Activated naive CD4-positive, alpha-beta T cell treated with anti-CD3 and anti-CD28 coated beads, Interleukin-2, amount 50 U/mL, for 24 hours (primary cell): Measurements from ENCODE around the gene B3GAT3.
"Not testable (repeated sequence)": the region's sequence is repeated elsewhere in the genome, so short reads cannot be mapped to it uniquely, and the experiment has no call there.

Experiments
- H3K27ac Mint-ChIP-seq: one replicate; pipeline ENCODE4 v1.8.0; 2021; ENCODE audit warnings: mild to moderate bottlenecking, mixed read lengths
- H3K27me3 Mint-ChIP-seq: one replicate; pipeline ENCODE4 v1.8.0; 2021; ENCODE audit warnings: mixed read lengths
- H3K36me3 Mint-ChIP-seq: one replicate; pipeline ENCODE4 v1.8.0; 2021; ENCODE audit warnings: mixed read lengths
- H3K4me1 Mint-ChIP-seq: one replicate; pipeline ENCODE4 v1.8.0; 2021; ENCODE audit warnings: mixed read lengths
- H3K4me3 Mint-ChIP-seq: one replicate; pipeline ENCODE4 v1.8.0; 2021; ENCODE audit warnings: mild to moderate bottlenecking, mixed read lengths
- H3K9me3 Mint-ChIP-seq: one replicate; pipeline ENCODE4 v1.8.0; 2021; ENCODE audit warnings: mixed read lengths

The B3GAT3 gene

GRCh38 chr11:62578541-62578940 lies 43.2 kb downstream of the B3GAT3 start:
- peak overlapping the region; percentile 30 for H3K27ac Mint-ChIP-seq
- H3K9me3 Mint-ChIP-seq, result no peaks in the 10 kb centered on the region
- no peaks in the 10 kb centered on the region for H3K27me3 Mint-ChIP-seq
- no peak overlapping the region for H3K4me3 Mint-ChIP-seq
- H3K4me1 Mint-ChIP-seq, result peaks cover 17% of the 10 kb centered on the region
- peaks cover 5% of the 10 kb centered on the region for H3K36me3 Mint-ChIP-seq

- Mint-ChIP-seq H3K36me3 (peaks cover 17% of the 10 kb centered on the region), H3K9me3 (no peaks in the 10 kb centered on the region), H3K4me1 (peaks cover 29% of the 10 kb centered on the region), H3K27me3 (no peaks in the 10 kb centered on the region), H3K4me3 (no peak overlapping the region), H3K27ac (no peak overlapping the region)
These were observed 44.6 kb downstream of the B3GAT3 start for GRCh38 chr11:62577046-62577714.

GRCh38 chr11:62575837-62576236 lies 45.9 kb downstream of the B3GAT3 start:
- peak overlapping the region; percentile 95 for H3K4me3 Mint-ChIP-seq
- H3K9me3 Mint-ChIP-seq, result no peaks in the 10 kb centered on the region
- peaks cover 28% of the 10 kb centered on the region for H3K36me3 Mint-ChIP-seq
- H3K4me1 Mint-ChIP-seq, result peaks cover 42% of the 10 kb centered on the region
- H3K27me3 Mint-ChIP-seq, result no peaks in the 10 kb centered on the region
- no peak overlapping the region for H3K27ac Mint-ChIP-seq

- peaks cover 31% of the 10 kb centered on the region for H3K36me3 Mint-ChIP-seq
These were observed 46.6 kb downstream of the B3GAT3 start for GRCh38 chr11:62575156-62575555.

GRCh38 chr11:62574363-62575071 lies 47.3 kb downstream of the B3GAT3 start:
- peaks cover 55% of the 10 kb centered on the region for H3K4me1 Mint-ChIP-seq
- no peaks in the 10 kb centered on the region for H3K9me3 Mint-ChIP-seq
- peak overlapping the region; percentile 99 for H3K27ac Mint-ChIP-seq
- H3K36me3 Mint-ChIP-seq, result peaks cover 32% of the 10 kb centered on the region
- no peaks in the 10 kb centered on the region for H3K27me3 Mint-ChIP-seq
- peak overlapping the region; percentile 95 for H3K4me3 Mint-ChIP-seq

More at GRCh38 chr11:62575156-62575555, 46.6 kb downstream of the B3GAT3 start:
- Mint-ChIP-seq H3K27me3 (no peaks in the 10 kb centered on the region), H3K4me1 (peaks cover 49% of the 10 kb centered on the region), H3K9me3 (no peaks in the 10 kb centered on the region), H3K27ac (peak overlapping the region; percentile 38), H3K4me3 (peak overlapping the region; percentile 95)

GRCh38 chr11:62573592-62574362 lies 48.0 kb downstream of the B3GAT3 start, which contains the start of gene EEF1G:
Gene EEF1G, minus strand, starts transcription at chr11:62573891. Its CDS starts 49 bp downstream, at chr11:62573842.
- no peaks in the 10 kb centered on the region for H3K9me3 Mint-ChIP-seq
- H3K4me1 Mint-ChIP-seq, result peaks cover 56% of the 10 kb centered on the region
- no peaks in the 10 kb centered on the region for H3K27me3 Mint-ChIP-seq
- H3K4me3 Mint-ChIP-seq, result peak within 1 kb of the TSS; percentile 95
- H3K27ac Mint-ChIP-seq, result peak within 1 kb of the TSS; percentile 99
- peaks cover 32% of the 10 kb centered on the region for H3K36me3 Mint-ChIP-seq

GRCh38 chr11:62573006-62573591 lies 48.7 kb downstream of the B3GAT3 start:
- H3K36me3 Mint-ChIP-seq, result peaks cover 32% of the 10 kb centered on the region
- peak overlapping the region; percentile 99 for H3K27ac Mint-ChIP-seq
- H3K4me1 Mint-ChIP-seq, result peaks cover 59% of the 10 kb centered on the region
- H3K9me3 Mint-ChIP-seq, result no peaks in the 10 kb centered on the region
- H3K4me3 Mint-ChIP-seq, result peak overlapping the region; percentile 95
- no peaks in the 10 kb centered on the region for H3K27me3 Mint-ChIP-seq

GRCh38 chr11:62572431-62572830 lies 49.4 kb downstream of the B3GAT3 start:
- H3K4me1 Mint-ChIP-seq, result peaks cover 62% of the 10 kb centered on the region
- peaks cover 34% of the 10 kb centered on the region for H3K36me3 Mint-ChIP-seq
- H3K27me3 Mint-ChIP-seq, result no peaks in the 10 kb centered on the region

GRCh38 chr11:62571493-62571892 lies 50.3 kb downstream of the B3GAT3 start:
- not testable (repeated sequence) for H3K9me3 Mint-ChIP-seq, H3K27me3 Mint-ChIP-seq
- Mint-ChIP-seq H3K4me3 (peak overlapping the region; percentile 95), H3K4me1 (peaks cover 71% of the 10 kb centered on the region), H3K27ac (peak overlapping the region; percentile 83), H3K36me3 (peaks cover 40% of the 10 kb centered on the region)

More at GRCh38 chr11:62572431-62572830, 49.4 kb downstream of the B3GAT3 start:
- Mint-ChIP-seq H3K27ac (peak overlapping the region; percentile 99), H3K4me3 (peak overlapping the region; percentile 95), H3K9me3 (no peaks in the 10 kb centered on the region)

GRCh38 chr11:62570903-62571302 lies 50.9 kb downstream of the B3GAT3 start:
- Mint-ChIP-seq H3K27ac (peak overlapping the region; percentile 83), H3K4me1 (peaks cover 77% of the 10 kb centered on the region), H3K4me3 (peak overlapping the region; percentile 95), H3K36me3 (peaks cover 42% of the 10 kb centered on the region)
- not testable (repeated sequence) for H3K27me3 Mint-ChIP-seq, H3K9me3 Mint-ChIP-seq

- H3K27me3 Mint-ChIP-seq, result no peaks in the 10 kb centered on the region
- H3K27ac Mint-ChIP-seq, result peak overlapping the region; percentile 55
- no peak overlapping the region for H3K4me3 Mint-ChIP-seq
- H3K9me3 Mint-ChIP-seq, result no peaks in the 10 kb centered on the region
- peaks cover 71% of the 10 kb centered on the region for H3K4me1 Mint-ChIP-seq
- H3K36me3 Mint-ChIP-seq, result peaks cover 42% of the 10 kb centered on the region
These were observed 52.2 kb downstream of the B3GAT3 start for GRCh38 chr11:62569611-62570010.

- Mint-ChIP-seq H3K4me3 (no peak overlapping the region), H3K27ac (peak overlapping the region; percentile 79), H3K4me1 (peaks cover 60% of the 10 kb centered on the region), H3K9me3 (no peaks in the 10 kb centered on the region), H3K36me3 (peaks cover 30% of the 10 kb centered on the region), H3K27me3 (no peaks in the 10 kb centered on the region)
These were observed 54.7 kb downstream of the B3GAT3 start for GRCh38 chr11:62567018-62567633.

GRCh38 chr11:62566247-62566646 lies 55.5 kb downstream of the B3GAT3 start:
- Mint-ChIP-seq H3K27me3 (no peaks in the 10 kb centered on the region), H3K4me3 (peak overlapping the region; percentile 19), H3K27ac (peak overlapping the region; percentile 76), H3K9me3 (no peaks in the 10 kb centered on the region), H3K36me3 (peaks cover 28% of the 10 kb centered on the region), H3K4me1 (peaks cover 58% of the 10 kb centered on the region)
